ENCODE results near the gene COG5.

DNA sequence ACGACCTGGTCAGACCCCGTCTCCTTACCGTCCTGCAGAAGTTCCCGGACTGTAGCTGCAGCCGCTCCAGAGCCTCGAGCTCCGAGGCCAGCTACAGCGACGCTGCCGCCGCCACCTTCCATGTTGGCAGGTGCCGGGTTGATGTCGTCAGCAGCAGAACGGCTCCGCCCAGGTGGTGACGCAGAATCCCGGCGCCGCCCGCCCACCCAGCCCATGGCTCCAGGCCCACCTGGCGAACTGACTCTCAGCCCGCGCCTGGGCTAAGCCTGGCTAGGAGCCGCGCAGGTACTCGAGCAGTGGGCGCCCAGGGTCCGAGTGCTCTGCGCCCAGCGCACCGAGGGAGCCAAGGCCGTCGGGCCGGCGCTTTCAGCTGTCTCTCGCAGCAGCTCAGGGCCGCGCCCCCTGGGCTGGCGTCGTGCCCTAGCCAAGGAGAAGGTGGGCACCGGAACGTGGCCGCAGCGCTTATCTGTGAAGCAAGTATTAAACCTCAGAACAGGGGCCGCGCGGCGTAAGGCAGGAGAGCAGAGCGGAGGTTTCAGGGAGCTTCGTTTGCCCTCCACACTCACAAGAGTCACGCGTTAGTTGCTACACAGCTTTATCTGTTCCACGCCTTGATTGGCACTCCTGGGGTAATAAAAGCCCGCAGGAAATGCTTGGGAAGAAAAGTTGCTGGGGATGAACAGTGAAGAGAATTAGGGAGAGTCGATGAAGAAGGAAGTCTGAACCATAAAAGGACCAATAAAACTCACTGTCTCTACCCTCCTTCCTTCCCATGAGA, at the start of gene COG5, which contains the start of gene DUS4L:
- TF ChIP-seq CTCF (IDR thresholded peaks at IDR 0.05) (no peak), POLR2A (IDR thresholded peaks at IDR 0.05) (peak; percentile 34 to 73)
